Measurements from ENCODE around the gene LRRTM4.

- TF ChIP-seq CTCF (conservative IDR thresholded peaks at IDR 0.05; ENCODE audit: low read length) (no peak), EZH2phosphoT487 (IDR thresholded peaks at IDR 0.05; ENCODE audit: borderline replicate concordance, low read depth, low read length) (no peak)
Measured at GRCh38 chr2:77314721-77315120, 207.5 kb downstream of the LRRTM4 start.
